GM12878 (cell line): Measurements from ENCODE around the gene MAB21L1. TPM values are rescaled to one million over a fixed set of nuclear protein-coding genes. Genes with fewer than 3 reads are reported as not detected.

Source experiments
- ATAC-seq: fragments of 200-7000 bp; cut with Tn5 transposase; 3 replicates; pipeline ENCODE4 v1.9.1; 2020; ENCODE audit warnings: mild to moderate bottlenecking, moderate library complexity
- BruUV-seq: library from RNA; stranded (reverse); fragments of 400-500 nt; replicated peaks from 2 replicates; lab custom pipeline; 2021; lab: Mats Ljungman, UMichigan
- CTCF ChIA-PET: fragments of 300-600 bp; sonication (Branson Sonifier 250); formaldehyde crosslinking; extraction: SDS; loops from one replicate; lab custom pipeline; 2021; ENCODE audit warnings: inconsistent platforms; lab: Yijun Ruan, JAX
- POLR2A ChIA-PET: fragments of 350-600 bp; formaldehyde crosslinking; extraction: SDS; loops from one replicate; lab custom pipeline; 2021; ENCODE audit warnings: inconsistent platforms; lab: Charles Lee
- RAD21 ChIA-PET: fragments of 300-600 bp; sonication (Branson Sonifier 250); formaldehyde crosslinking; loops from one replicate; lab custom pipeline; 2023; ENCODE audit warnings: antibody characterized with exemption; ENCODE audit not compliant: unreplicated experiment; lab: Charles Lee
- SMC1A ChIA-PET: fragments of 300-600 bp; sonication (Branson Sonifier 250); formaldehyde crosslinking; loops from one replicate; lab custom pipeline; 2023; ENCODE audit not compliant: unreplicated experiment, uncharacterized antibody; lab: Charles Lee
- DNase-seq: peaks from one replicate; pipeline ENCODE4 v3.0.0-alpha.2; 2011; ENCODE audit warnings: low read depth, low spot score
- FAIRE-seq: peaks from 3 replicates; lab custom pipeline; 2011; peaks lifted over from hg19 to GRCh38; lab: Jason Lieb, UNC
- H2AFZ ChIP-seq: 2 replicates; pipeline ENCODE4 v1.6.0; 2011; ENCODE audit warnings: low read depth, low read length, control low read depth; ENCODE audit not compliant: control insufficient read depth
- H3K27ac ChIP-seq: 2 replicates; pipeline ENCODE4 v1.5.1; 2011; ENCODE audit warnings: control low read depth; ENCODE audit not compliant: control insufficient read depth, insufficient read depth
- H3K27me3 ChIP-seq, 2 experiments: replicated peaks in 1 of 2; 2 replicates each; pipeline versions ENCODE4 v1.6.0 to v1.6.1; 2011; ENCODE audit warnings: low read length in 1 of 2; ENCODE audit not compliant: control insufficient read depth in 2 of 2, insufficient read depth in 2 of 2
- H3K36me3 ChIP-seq, 2 experiments: 2 replicates each; pipeline ENCODE4 v1.5.1; 2011; ENCODE audit warnings: low read length in 1 of 2; ENCODE audit not compliant: control insufficient read depth in 2 of 2, insufficient read depth in 2 of 2
- H3K4me1 ChIP-seq: 2 replicates; pipeline ENCODE4 v1.6.1; 2011; ENCODE audit warnings: mild to moderate bottlenecking, low read length, moderate library complexity, mixed read lengths; ENCODE audit not compliant: control insufficient read depth, insufficient read depth
- H3K4me2 ChIP-seq: 2 replicates; pipeline ENCODE4 v1.6.0; 2011; ENCODE audit warnings: control low read depth; ENCODE audit not compliant: control insufficient read depth, insufficient read depth
- H3K4me3 ChIP-seq: fragments of 200-600 bp; sonication (generic); 2 replicates; pipeline ENCODE4 v1.5.1; 2016
- H3K79me2 ChIP-seq: 2 replicates; pipeline ENCODE4 v1.6.0; 2011; ENCODE audit warnings: low read length; ENCODE audit not compliant: control insufficient read depth, insufficient read depth
- H3K9ac ChIP-seq: 2 replicates; pipeline ENCODE4 v1.8.0; 2011; ENCODE audit warnings: low read length, control low read depth, mixed read lengths; ENCODE audit not compliant: control insufficient read depth, insufficient read depth
- H3K9me3 ChIP-seq: replicated peaks from 3 replicates; pipeline ENCODE4 v1.5.1; 2011; ENCODE audit warnings: mild to moderate bottlenecking, low read length; ENCODE audit not compliant: control insufficient read depth, insufficient read depth
- H4K20me1 ChIP-seq: 2 replicates; pipeline ENCODE4 v1.6.0; 2011; ENCODE audit not compliant: control insufficient read depth, insufficient read depth
- BHLHE40 ChIP-seq, 2 experiments: fragments of 450-650 bp in 1 of 2; IDR thresholded peaks; 2 replicates each; pipeline ENCODE4 v1.6.1; 2011 to 2017; ENCODE audit warnings: low read depth in 2 of 2, borderline replicate concordance in 1 of 2, improper control_type of control experiment in 1 of 2, low read length in 1 of 2, mild to moderate bottlenecking in 1 of 2
- CBX5 ChIP-seq: sonication (generic); IDR thresholded peaks from 2 replicates; pipeline ENCODE4 v1.6.1; 2016; ENCODE audit warnings: low read depth, moderate library complexity, mild to moderate bottlenecking, inconsistent platforms
- CHD1 ChIP-seq: IDR thresholded peaks from 2 replicates; pipeline ENCODE4 v1.6.1; 2012; ENCODE audit warnings: low read depth, low read length, improper control_type of control experiment
- E2F8 ChIP-seq: fragments of 450-650 bp; IDR thresholded peaks from 2 replicates; pipeline ENCODE4 v1.6.1; 2018; ENCODE audit warnings: mild to moderate bottlenecking, low read depth, moderate library complexity; ENCODE audit not compliant: partially characterized antibody
- HDAC6 ChIP-seq: fragments of 200-600 bp; sonication (generic); IDR thresholded peaks from one replicate; pipeline ENCODE4 v1.8.0; 2017; ENCODE audit warnings: antibody characterized with exemption; ENCODE audit not compliant: unreplicated experiment
- IKZF2 ChIP-seq, 2 experiments: fragments of 450-650 bp; IDR thresholded peaks; 2 replicates each; pipeline ENCODE4 v1.6.1; 2017; ENCODE audit warnings: mild to moderate bottlenecking in 2 of 2, moderate library complexity in 2 of 2
- MTA3 ChIP-seq: IDR thresholded peaks from 2 replicates; pipeline ENCODE4 v1.6.1; 2012; ENCODE audit warnings: low read length, inconsistent platforms, borderline replicate concordance
- NBN ChIP-seq: fragments of 450-650 bp; IDR thresholded peaks from 2 replicates; pipeline ENCODE4 v1.6.1; 2016
- PAX8 ChIP-seq: fragments of 450-650 bp; IDR thresholded peaks from 2 replicates; pipeline ENCODE4 v1.6.1; 2017; ENCODE audit warnings: mild to moderate bottlenecking, moderate library complexity
- POLR2AphosphoS2 ChIP-seq: IDR thresholded peaks from 2 replicates; pipeline ENCODE4 v1.6.1; 2011; ENCODE audit warnings: low read depth, mild to moderate bottlenecking, low read length, improper control_type of control experiment, moderate library complexity
- POU2F2 ChIP-seq: IDR thresholded peaks from 3 replicates; pipeline ENCODE4 v1.6.1; 2011; ENCODE audit warnings: low read depth, mild to moderate bottlenecking, low read length, borderline replicate concordance
- SPI1 ChIP-seq: IDR thresholded peaks from 2 replicates; pipeline ENCODE4 v1.6.1; 2011; ENCODE audit warnings: low read depth, mild to moderate bottlenecking, low read length, moderate library complexity, borderline replicate concordance; ENCODE audit not compliant: insufficient read depth
- ZBED1 ChIP-seq: IDR thresholded peaks from 2 replicates; pipeline ENCODE4 v1.6.1; 2016; ENCODE audit warnings: borderline replicate concordance
- ZNF622 ChIP-seq: fragments of 450-650 bp; IDR thresholded peaks from 2 replicates; pipeline ENCODE4 v1.6.1; 2017; ENCODE audit warnings: mild to moderate bottlenecking, inconsistent platforms
- WGBS: methylation state at CpG from one replicate; pipeline ENCODE4 v1.1.6; 2016; ENCODE audit warnings: low lambda C conversion rate; ENCODE audit not compliant: insufficient replicate concordance, insufficient coverage; ENCODE audit errors: missing lambda C conversion rate; 5-methylcytosine and 5-hydroxymethylcytosine counted together
- in situ Hi-C: fragments of 300-500 bp; cut with MboI; formaldehyde crosslinking; loops from 9 replicates; pipeline ENCODE4 v1.14.3; 2018; ENCODE audit warnings: mixed read lengths
- intact Hi-C: fragments of 100-400 bp; cut with micrococcal nuclease; formaldehyde crosslinking; loops from one replicate; pipeline ENCODE4 v1.14.2; 2022; ENCODE audit not compliant: unreplicated experiment
- polyA plus RNA-seq, 11 experiments: library from polyadenylated mRNA; depleted of rRNA in 4 of 11; unstranded in 6 of 11; stranded (reverse) in 5 of 11; fragments of >200 nt; fragmentation: Nextera tagmentation in 4 of 11; fragmentation: Illumina TruSeq in 1 of 11; extraction: Ambion mirVana in 4 of 11; extraction: Trizol in 1 of 11; gene quantifications; 1 replicate in 1 of 11; 2 replicates in 10 of 11; pipeline versions ENCODE4 v1.2.1 to v1.2.3, GENCODE V29; 2011 to 2016; ENCODE audit warnings: inconsistent platforms in 2 of 11, missing spikeins in 2 of 11, low read depth in 1 of 11
- total RNA-seq, 4 experiments: library from RNA; depleted of rRNA in 3 of 4; stranded (reverse); fragments of >200 nt in 3 of 4; fragmentation: Illumina TruSeq in 1 of 4; extraction: Trizol in 1 of 4; gene quantifications; 2 replicates each; pipeline versions ENCODE4 v1.2.1 to v1.2.3, GENCODE V29; 2013 to 2021
- TF ChIP-seq, protein P1 (sequence below): IDR thresholded peaks from 2 replicates; pipeline ENCODE4 v1.6.1; 2011; ENCODE audit warnings: borderline replicate concordance, low read depth, mild to moderate bottlenecking, moderate library complexity, mixed read lengths, low read length; ENCODE audit not compliant: insufficient read depth; ENCODE audit errors: extremely low read length
- TF ChIP-seq, protein P2 (sequence below): IDR thresholded peaks from 2 replicates; pipeline ENCODE4 v1.6.1; 2012; ENCODE audit warnings: improper control_type of control experiment, low read depth, low read length; ENCODE audit not compliant: insufficient replicate concordance

Gene MAB21L1
- total and polyA plus RNA-seq, 10 of the 15 experiments (the other 5 are each of a cell fraction or from before 2014, with no cell fraction given): 0.01 to 0.05 TPM; not detected in 8

- no peaks in the 10 kb centered on the region for H3K9me3 ChIP-seq
- no peak overlapping the region for H3K27ac ChIP-seq
- no peaks in the 10 kb centered on the region for H3K36me3 ChIP-seq
- ChIA-PET SMC1A (interaction anchor here (1.0 kb wide), 1 partner anchor 25 kb away, joined by 3 read pairs; no protein-coding TSS in a partner anchor), CTCF (no interaction called here), RAD21 (no interaction called here), POLR2A (no interaction called here)
- H3K27me3 ChIP-seq: no peaks in the 10 kb centered on the region
- intact Hi-C loops (no loop called here), in situ Hi-C loops (no loop called here)
- H3K9ac ChIP-seq: no peak overlapping the region
- no peaks in the 10 kb centered on the region for H3K4me1 ChIP-seq
- H2AFZ ChIP-seq: no peak overlapping the region
- WGBS: 12% methylated on average over 4 of the region's 4 CpGs
- no peak for FAIRE-seq
- H3K4me2 ChIP-seq: no peak overlapping the region
- H3K4me3 ChIP-seq: no peak overlapping the region
- BruUV-seq: no TSS peak
- H4K20me1 ChIP-seq: no peaks in the 10 kb centered on the region
- ATAC-seq: no peak
- DNase-seq: no peak
- no peaks in the 10 kb centered on the region for H3K79me2 ChIP-seq
- TF ChIP-seq CHD1: no peak
- TF ChIP-seq MTA3: no peak
- TF ChIP-seq ZNF622: no peak
- no peak for TF ChIP-seq POLR2AphosphoS2
- TF ChIP-seq, protein P1, sequence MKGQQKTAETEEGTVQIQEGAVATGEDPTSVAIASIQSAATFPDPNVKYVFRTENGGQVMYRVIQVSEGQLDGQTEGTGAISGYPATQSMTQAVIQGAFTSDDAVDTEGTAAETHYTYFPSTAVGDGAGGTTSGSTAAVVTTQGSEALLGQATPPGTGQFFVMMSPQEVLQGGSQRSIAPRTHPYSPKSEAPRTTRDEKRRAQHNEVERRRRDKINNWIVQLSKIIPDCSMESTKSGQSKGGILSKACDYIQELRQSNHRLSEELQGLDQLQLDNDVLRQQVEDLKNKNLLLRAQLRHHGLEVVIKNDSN: no peak
- TF ChIP-seq PAX8: no peak
- no peak for TF ChIP-seq ZBED1
- TF ChIP-seq SPI1: no peak
- no peak for TF ChIP-seq E2F8
- TF ChIP-seq POU2F2: no peak
- no peak for TF ChIP-seq IKZF2 (IDR thresholded peaks at IDR 0.05)
- TF ChIP-seq CBX5: no peak
- TF ChIP-seq, protein P2, sequence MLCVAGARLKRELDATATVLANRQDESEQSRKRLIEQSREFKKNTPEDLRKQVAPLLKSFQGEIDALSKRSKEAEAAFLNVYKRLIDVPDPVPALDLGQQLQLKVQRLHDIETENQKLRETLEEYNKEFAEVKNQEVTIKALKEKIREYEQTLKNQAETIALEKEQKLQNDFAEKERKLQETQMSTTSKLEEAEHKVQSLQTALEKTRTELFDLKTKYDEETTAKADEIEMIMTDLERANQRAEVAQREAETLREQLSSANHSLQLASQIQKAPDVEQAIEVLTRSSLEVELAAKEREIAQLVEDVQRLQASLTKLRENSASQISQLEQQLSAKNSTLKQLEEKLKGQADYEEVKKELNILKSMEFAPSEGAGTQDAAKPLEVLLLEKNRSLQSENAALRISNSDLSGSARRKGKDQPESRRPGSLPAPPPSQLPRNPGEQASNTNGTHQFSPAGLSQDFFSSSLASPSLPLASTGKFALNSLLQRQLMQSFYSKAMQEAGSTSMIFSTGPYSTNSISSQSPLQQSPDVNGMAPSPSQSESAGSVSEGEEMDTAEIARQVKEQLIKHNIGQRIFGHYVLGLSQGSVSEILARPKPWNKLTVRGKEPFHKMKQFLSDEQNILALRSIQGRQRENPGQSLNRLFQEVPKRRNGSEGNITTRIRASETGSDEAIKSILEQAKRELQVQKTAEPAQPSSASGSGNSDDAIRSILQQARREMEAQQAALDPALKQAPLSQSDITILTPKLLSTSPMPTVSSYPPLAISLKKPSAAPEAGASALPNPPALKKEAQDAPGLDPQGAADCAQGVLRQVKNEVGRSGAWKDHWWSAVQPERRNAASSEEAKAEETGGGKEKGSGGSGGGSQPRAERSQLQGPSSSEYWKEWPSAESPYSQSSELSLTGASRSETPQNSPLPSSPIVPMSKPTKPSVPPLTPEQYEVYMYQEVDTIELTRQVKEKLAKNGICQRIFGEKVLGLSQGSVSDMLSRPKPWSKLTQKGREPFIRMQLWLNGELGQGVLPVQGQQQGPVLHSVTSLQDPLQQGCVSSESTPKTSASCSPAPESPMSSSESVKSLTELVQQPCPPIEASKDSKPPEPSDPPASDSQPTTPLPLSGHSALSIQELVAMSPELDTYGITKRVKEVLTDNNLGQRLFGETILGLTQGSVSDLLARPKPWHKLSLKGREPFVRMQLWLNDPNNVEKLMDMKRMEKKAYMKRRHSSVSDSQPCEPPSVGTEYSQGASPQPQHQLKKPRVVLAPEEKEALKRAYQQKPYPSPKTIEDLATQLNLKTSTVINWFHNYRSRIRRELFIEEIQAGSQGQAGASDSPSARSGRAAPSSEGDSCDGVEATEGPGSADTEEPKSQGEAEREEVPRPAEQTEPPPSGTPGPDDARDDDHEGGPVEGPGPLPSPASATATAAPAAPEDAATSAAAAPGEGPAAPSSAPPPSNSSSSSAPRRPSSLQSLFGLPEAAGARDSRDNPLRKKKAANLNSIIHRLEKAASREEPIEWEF: no peak
- no peak for TF ChIP-seq HDAC6
- TF ChIP-seq BHLHE40 (IDR thresholded peaks at IDR 0.05; ENCODE audit: borderline replicate concordance in 1 of 2, low read depth in 2 of 2, low read length in 1 of 2): no peak
- TF ChIP-seq NBN: no peak
Measured at GRCh38 chr13:35489050-35489449, 12.6 kb upstream of the MAB21L1 start.
